Choroid plexus epithelial cell (primary cell): ENCODE measurements around the gene CSF2.
"Not testable (repeated sequence)": the region's sequence is repeated elsewhere in the genome, so short reads cannot be mapped to it uniquely, and the experiment has no call there.

ENCODE experiments used
- DNase-seq: peaks from one replicate; pipeline ENCODE4 v3.0.0-alpha.2; 2010; ENCODE audit warnings: low read depth
- H3K4me3 ChIP-seq: 2 replicates; pipeline ENCODE4 v1.5.1; 2011; ENCODE audit warnings: low read depth, mild to moderate bottlenecking, control low read depth, low read length, moderate library complexity
- CTCF ChIP-seq: conservative IDR thresholded peaks from 2 replicates; pipeline ENCODE4 v1.5.1; 2011; ENCODE audit warnings: low read depth, mild to moderate bottlenecking, control low read depth, inconsistent platforms, low read length, moderate library complexity

Gene CSF2

GRCh38 chr5:132101385-132101880, 27.8 kb downstream of the CSF2 start:
- H3K4me3 ChIP-seq: no peak overlapping the region
- no peak for TF ChIP-seq CTCF
- DNase-seq: no peak

GRCh38 chr5:132102101-132102701, 28.6 kb downstream of the CSF2 start:
- no peak for DNase-seq
- no peak overlapping the region for H3K4me3 ChIP-seq
- no peak for TF ChIP-seq CTCF

GRCh38 chr5:132102944-132103331, 29.3 kb downstream of the CSF2 start:
- DNase-seq: no peak
- H3K4me3 ChIP-seq: no peak overlapping the region

GRCh38 chr5:132103332-132103951, 29.9 kb downstream of the CSF2 start:
- H3K4me3 ChIP-seq: no peak overlapping the region
- TF ChIP-seq CTCF: no peak
- DNase-seq: peak; percentile 90

More at GRCh38 chr5:132102944-132103331, 29.3 kb downstream of the CSF2 start:
- no peak for TF ChIP-seq CTCF

DNA sequence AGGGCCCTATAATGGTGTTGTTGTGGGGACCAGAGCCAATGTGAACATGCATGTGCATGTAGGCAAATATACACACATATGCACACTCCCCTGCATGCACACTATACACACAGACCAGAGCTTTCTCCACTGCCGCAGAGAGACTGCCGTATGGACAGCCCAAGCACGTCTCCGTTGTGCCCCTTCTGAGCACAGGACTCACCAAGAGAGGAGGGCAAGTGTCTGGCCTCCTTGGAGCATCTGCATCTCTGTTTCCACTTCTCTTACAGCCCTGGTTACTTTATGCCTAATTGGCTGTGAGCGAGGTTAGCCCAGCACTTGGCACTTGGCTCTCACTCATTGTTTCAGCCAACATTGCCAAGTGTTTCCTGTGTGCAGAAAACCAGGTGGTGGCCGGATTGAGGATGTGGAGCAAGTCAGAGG, 30.4 kb downstream of the CSF2 start:
- no peak overlapping the region for H3K4me3 ChIP-seq
- no peak for TF ChIP-seq CTCF
- DNase-seq: no peak

- no peak for DNase-seq
- H3K4me3 ChIP-seq: no peak overlapping the region
- TF ChIP-seq CTCF: no peak
These were observed 31.0 kb downstream of the CSF2 start for GRCh38 chr5:132104556-132104955.

- H3K4me3 ChIP-seq: no peak overlapping the region
- no peak for DNase-seq
- TF ChIP-seq CTCF: no peak
These were observed 32.1 kb downstream of the CSF2 start for GRCh38 chr5:132105688-132106087.

DNA sequence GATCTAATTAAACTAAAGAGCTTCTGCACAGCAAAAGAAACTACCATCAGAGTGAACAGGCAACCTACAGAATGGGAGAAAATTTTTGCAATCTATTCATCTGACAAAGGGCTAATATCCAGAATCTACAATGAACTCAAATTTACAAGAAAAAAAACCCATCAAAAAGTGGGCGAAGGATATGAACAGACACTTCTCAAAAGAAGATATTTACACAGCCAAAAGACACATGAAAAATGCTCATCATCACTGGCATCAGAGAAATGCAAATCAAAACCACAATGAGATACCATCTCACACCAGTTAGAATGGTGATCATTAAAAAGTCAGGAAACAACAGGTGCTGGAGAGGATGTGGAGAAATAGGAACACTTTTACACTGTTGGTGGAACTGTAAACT, 34.9 kb downstream of the CSF2 start:
- DNase-seq, H3K4me3 ChIP-seq: not testable (repeated sequence)

DNA sequence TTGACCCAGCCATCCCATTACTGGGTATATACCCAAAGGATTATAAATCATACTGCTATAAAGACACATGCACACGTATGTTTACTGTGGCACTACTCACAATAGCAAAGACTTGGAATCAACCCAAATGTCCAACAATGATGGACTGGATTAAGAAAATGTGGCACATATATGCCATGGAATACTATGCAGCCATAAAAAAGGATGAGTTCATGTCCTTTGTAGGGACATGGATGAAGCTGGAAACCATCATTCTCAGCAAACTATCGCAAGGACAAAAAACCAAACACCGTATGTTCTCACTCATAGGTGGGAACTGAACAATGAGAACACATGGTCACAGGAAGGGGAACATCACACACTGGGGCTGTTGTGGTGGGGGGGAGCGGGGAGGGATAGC, 35.4 kb downstream of the CSF2 start:
- not testable (repeated sequence) for DNase-seq, H3K4me3 ChIP-seq
